C4-2B (cell line): ENCODE data around the gene DOK4.

Source experiments
- CTCF ChIP-seq: fragments of 450-650 bp; conservative IDR thresholded peaks from 2 replicates; pipeline ENCODE4 v1.5.1; 2017; ENCODE audit warnings: mild to moderate bottlenecking
- ZFX ChIP-seq: fragments of 450-650 bp; IDR thresholded peaks from 2 replicates; pipeline ENCODE4 v1.6.1; 2017

- TF ChIP-seq CTCF: no peak
- TF ChIP-seq ZFX: no peak
Measured at GRCh38 chr16:57427824-57428223, 58.5 kb downstream of the DOK4 start.
